HEK293T (cell line): ENCODE measurements around the gene NSA2.
"Not testable (repeated sequence)": the region's sequence is repeated elsewhere in the genome, so short reads cannot be mapped to it uniquely, and the experiment has no call there.

ENCODE experiments used
- ARNT ChIP-seq: fragments of 450-650 bp; IDR thresholded peaks from 2 replicates; pipeline ENCODE4 v1.6.1; 2017; ENCODE audit warnings: mild to moderate bottlenecking
- BHLHE40 ChIP-seq: fragments of 450-650 bp; IDR thresholded peaks from 2 replicates; pipeline ENCODE4 v1.6.1; 2016; ENCODE audit warnings: mild to moderate bottlenecking, moderate library complexity, borderline replicate concordance
- FOXK2 ChIP-seq: fragments of 450-650 bp; IDR thresholded peaks from 2 replicates; pipeline ENCODE4 v1.6.1; 2016; ENCODE audit warnings: mild to moderate bottlenecking
- FOXM1 ChIP-seq: fragments of 450-650 bp; IDR thresholded peaks from 2 replicates; pipeline ENCODE4 v1.6.1; 2017; ENCODE audit warnings: mild to moderate bottlenecking, borderline replicate concordance
- HDGF ChIP-seq: fragments of 450-650 bp; IDR thresholded peaks from 2 replicates; pipeline ENCODE4 v1.6.1; 2017; ENCODE audit warnings: antibody characterized with exemption, borderline replicate concordance
- NFRKB ChIP-seq: fragments of 450-650 bp; IDR thresholded peaks from 2 replicates; pipeline ENCODE4 v1.6.1; 2016; ENCODE audit warnings: mild to moderate bottlenecking, moderate library complexity
- PKNOX1 ChIP-seq: fragments of 450-650 bp; IDR thresholded peaks from 2 replicates; pipeline ENCODE4 v1.6.1; 2016
- SUZ12 ChIP-seq: fragments of 450-650 bp; IDR thresholded peaks from 2 replicates; pipeline ENCODE4 v1.6.1; 2016; ENCODE audit warnings: mild to moderate bottlenecking
- TARDBP ChIP-seq: fragments of 450-650 bp; IDR thresholded peaks from 2 replicates; pipeline ENCODE4 v1.6.1; 2016

- not testable (repeated sequence) for TF ChIP-seq BHLHE40, FOXK2, FOXM1, PKNOX1, SUZ12, ARNT, NFRKB, HDGF, TARDBP
Measured at GRCh38 chr5:74748742-74749141, 18.3 kb upstream of the NSA2 start.
